ENCODE measurements around the gene SEMA7A. TPM values are rescaled to one million over a fixed set of nuclear protein-coding genes. Genes with fewer than 3 reads are reported as not detected.

Gene SEMA7A
- total RNA-seq, 1 donor from 2014 or later, result 0.51 TPM

- Mint-ChIP-seq H3K36me3 (ENCODE audit: unreplicated experiment) (no peaks in the 10 kb centered on the region), H3K27me3 (ENCODE audit: unreplicated experiment) (peaks cover 3% of the 10 kb centered on the region), H3K4me3 (ENCODE audit: unreplicated experiment) (no peak overlapping the region), H3K27ac (ENCODE audit: unreplicated experiment) (no peak overlapping the region), H3K4me1 (ENCODE audit: unreplicated experiment) (peaks cover 7% of the 10 kb centered on the region), H3K9me3 (ENCODE audit: unreplicated experiment) (no peaks in the 10 kb centered on the region)
- DNase-seq (ENCODE audit: extremely low spot score, unreplicated experiment), result no peak
- no peak for TF ChIP-seq CTCF (IDR thresholded peaks at IDR 0.05)
Measured at GRCh38 chr15:74399511-74400312, 34.0 kb downstream of the SEMA7A start.

DNA sequence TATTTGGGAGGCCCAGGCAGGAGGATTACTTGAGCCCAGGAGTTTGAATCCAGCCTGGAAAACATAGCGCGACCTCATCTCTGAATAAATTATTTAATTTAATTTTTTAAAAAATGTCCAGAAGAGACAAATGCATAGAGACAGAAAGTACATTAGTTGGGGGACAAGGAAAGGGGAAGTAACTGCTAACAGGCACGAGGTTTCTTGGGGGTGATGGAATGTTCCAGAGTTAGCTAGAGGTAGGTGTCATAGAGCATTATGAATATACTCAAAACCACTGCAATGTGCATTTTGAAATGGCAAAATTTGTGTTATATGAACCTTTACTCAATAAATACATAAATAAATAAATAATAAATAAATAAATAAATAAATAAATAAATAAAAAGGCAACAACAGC, 34.7 kb downstream of the SEMA7A start:
- peaks cover 3% of the 10 kb centered on the region for H3K27me3 Mint-ChIP-seq (ENCODE audit: unreplicated experiment)
- H3K27ac Mint-ChIP-seq (ENCODE audit: unreplicated experiment), result no peak overlapping the region
- H3K36me3 Mint-ChIP-seq (ENCODE audit: unreplicated experiment), result no peaks in the 10 kb centered on the region
- no peaks in the 10 kb centered on the region for H3K9me3 Mint-ChIP-seq (ENCODE audit: unreplicated experiment)
- TF ChIP-seq CTCF (IDR thresholded peaks at IDR 0.05), result no peak
- DNase-seq (ENCODE audit: extremely low spot score, unreplicated experiment), result no peak
- H3K4me3 Mint-ChIP-seq (ENCODE audit: unreplicated experiment), result no peak overlapping the region
- H3K4me1 Mint-ChIP-seq (ENCODE audit: unreplicated experiment), result peaks cover 7% of the 10 kb centered on the region

GRCh38 chr15:74398183-74398582, 35.6 kb downstream of the SEMA7A start:
- Mint-ChIP-seq H3K9me3 (ENCODE audit: unreplicated experiment) (no peaks in the 10 kb centered on the region), H3K27ac (ENCODE audit: unreplicated experiment) (no peak overlapping the region), H3K4me1 (ENCODE audit: unreplicated experiment) (peaks cover 7% of the 10 kb centered on the region), H3K27me3 (ENCODE audit: unreplicated experiment) (peaks cover 3% of the 10 kb centered on the region), H3K4me3 (ENCODE audit: unreplicated experiment) (no peak overlapping the region), H3K36me3 (ENCODE audit: unreplicated experiment) (no peaks in the 10 kb centered on the region)
- no peak for DNase-seq (ENCODE audit: extremely low spot score, unreplicated experiment)
- no peak for TF ChIP-seq CTCF (IDR thresholded peaks at IDR 0.05)

DNA sequence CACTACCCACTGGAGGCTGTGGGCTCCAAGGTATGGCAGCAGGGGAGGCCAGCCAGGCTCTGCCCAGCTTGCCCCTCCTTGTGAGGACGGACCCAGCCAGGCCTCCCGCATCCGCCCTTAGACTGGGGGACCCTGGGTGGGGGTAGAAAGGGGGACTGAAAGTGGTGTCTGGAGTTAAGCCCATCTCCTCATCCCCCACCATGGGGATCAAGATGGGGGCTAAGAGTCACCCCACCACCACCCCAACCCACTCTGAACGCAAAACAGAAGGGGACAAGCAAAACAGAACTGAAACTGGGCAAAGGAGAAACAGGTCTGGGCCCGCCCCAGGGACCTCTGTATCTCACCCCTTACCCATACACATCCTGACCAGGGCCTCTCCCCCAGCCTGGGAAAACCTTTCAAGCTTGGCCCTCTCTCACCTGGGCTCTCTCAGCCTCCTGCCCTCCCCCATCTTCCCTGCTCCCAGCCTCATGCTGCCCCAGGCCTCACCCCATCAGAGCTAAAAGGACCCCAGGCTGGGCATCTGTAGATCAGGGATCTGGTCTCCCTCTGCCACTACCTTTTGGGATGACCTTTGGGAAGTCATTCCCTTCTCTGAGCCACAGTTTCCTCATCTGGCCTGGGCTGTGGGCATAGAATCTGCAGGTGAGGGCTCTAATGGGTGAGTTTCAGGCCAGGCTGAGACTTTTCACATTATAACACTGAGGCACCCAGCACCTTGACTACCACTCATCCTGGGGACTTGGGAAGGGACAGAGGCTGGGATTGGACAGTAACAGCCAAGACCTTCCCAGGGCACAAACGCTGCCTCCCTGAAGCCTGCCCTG, 36.3 kb downstream of the SEMA7A start:
- H3K4me3 Mint-ChIP-seq (ENCODE audit: unreplicated experiment), result no peak overlapping the region
- no peak overlapping the region for H3K27ac Mint-ChIP-seq (ENCODE audit: unreplicated experiment)
- H3K27me3 Mint-ChIP-seq (ENCODE audit: unreplicated experiment), result peaks cover 3% of the 10 kb centered on the region
- no peak for TF ChIP-seq CTCF (IDR thresholded peaks at IDR 0.05)
- H3K4me1 Mint-ChIP-seq (ENCODE audit: unreplicated experiment), result peaks cover 7% of the 10 kb centered on the region
- H3K36me3 Mint-ChIP-seq (ENCODE audit: unreplicated experiment), result no peaks in the 10 kb centered on the region
- no peaks in the 10 kb centered on the region for H3K9me3 Mint-ChIP-seq (ENCODE audit: unreplicated experiment)
- DNase-seq (ENCODE audit: extremely low spot score, unreplicated experiment), result no peak

All from osteocyte (in vitro differentiated cells).